Natural killer cell (primary cell): ENCODE results near the gene ISY1. TPM values are rescaled to one million over a fixed set of nuclear protein-coding genes. Genes with fewer than 3 reads are reported as not detected.

ENCODE experiments used
- ATAC-seq, 3 donors: fragments of 150-1000 bp in 2 of 3; fragments of 200-7000 bp in 1 of 3; cut with Tn5 transposase; 1 replicate in 1 of 3; 2 replicates in 2 of 3; pipeline ENCODE4 v1.10.0; 2021; ENCODE audit warnings: mild to moderate bottlenecking in 2 of 3, moderate library complexity in 2 of 3
- DNase-seq, 2 donors: peaks; one replicate each; pipeline versions ENCODE4 v3.0.0 to v3.0.0-alpha.2; 2013 to 2021; ENCODE audit warnings: mixed read lengths in 1 of 2
- H3K27ac ChIP-seq: one replicate; pipeline ENCODE4 v1.5.1; 2013; ENCODE audit warnings: mild to moderate bottlenecking, low read length
- H3K27me3 ChIP-seq: one replicate; pipeline ENCODE4 v1.6.1; 2013; ENCODE audit warnings: low read length; ENCODE audit not compliant: control insufficient read depth, insufficient read depth
- H3K36me3 ChIP-seq: one replicate; pipeline ENCODE4 v1.6.1; 2013; ENCODE audit warnings: low read length; ENCODE audit not compliant: control insufficient read depth, insufficient read depth
- H3K4me1 ChIP-seq: one replicate; pipeline ENCODE4 v1.6.1; 2013; ENCODE audit warnings: low read length; ENCODE audit not compliant: control insufficient read depth, insufficient read depth
- H3K4me3 ChIP-seq: one replicate; pipeline ENCODE4 v1.5.1; 2013; ENCODE audit warnings: low read length
- H3K9me3 ChIP-seq: one replicate; pipeline ENCODE4 v1.6.1; 2013; ENCODE audit warnings: low read length; ENCODE audit not compliant: control insufficient read depth, insufficient read depth
- H3K27ac Mint-ChIP-seq, 2 donors: one replicate each; pipeline ENCODE4 v1.8.0; 2022; ENCODE audit warnings: mild to moderate bottlenecking in 2 of 2, mixed read lengths in 2 of 2, moderate library complexity in 1 of 2
- H3K27me3 Mint-ChIP-seq, 2 donors: one replicate each; pipeline ENCODE4 v1.8.0; 2022; ENCODE audit warnings: low read depth in 2 of 2, mixed read lengths in 2 of 2
- H3K36me3 Mint-ChIP-seq: one replicate; pipeline ENCODE4 v1.8.0; 2022; ENCODE audit warnings: mixed read lengths
- H3K4me1 Mint-ChIP-seq, 2 donors: one replicate each; pipeline ENCODE4 v1.8.0; 2022; ENCODE audit warnings: mixed read lengths in 2 of 2
- H3K4me3 Mint-ChIP-seq: one replicate; pipeline ENCODE4 v1.8.0; 2022; ENCODE audit warnings: mild to moderate bottlenecking, moderate library complexity, mixed read lengths
- H3K9me3 Mint-ChIP-seq, 2 donors: one replicate each; pipeline ENCODE4 v1.8.0; 2022; ENCODE audit warnings: mixed read lengths in 2 of 2
- CTCF ChIP-seq: fragments of 200-600 bp; IDR thresholded peaks from one replicate; pipeline ENCODE4 v1.8.0; 2022; ENCODE audit warnings: antibody characterized with exemption
- WGBS: methylation state at CpG from one replicate; pipeline ENCODE4 v1.1.7; 2013; ENCODE audit warnings: missing lambda C conversion rate; ENCODE audit not compliant: insufficient coverage; 5-methylcytosine and 5-hydroxymethylcytosine counted together
- intact Hi-C: fragments of 100-400 bp; cut with micrococcal nuclease; formaldehyde crosslinking; loops from one replicate; pipeline ENCODE4 v1.14.2; 2022
- total RNA-seq, 4 donors: library from RNA; stranded (reverse); fragments of 120-200 nt in 1 of 4; gene quantifications; one replicate each; pipeline versions ENCODE4 v1.2.3 to v1.2.4, GENCODE V29; 2013 to 2022

Gene ISY1
- total RNA-seq, 3 donors from 2014 or later (not counting 1 experiment from before 2014, with no cell fraction given): 51.9 to 58.2 (median 56.1) TPM

DNA sequence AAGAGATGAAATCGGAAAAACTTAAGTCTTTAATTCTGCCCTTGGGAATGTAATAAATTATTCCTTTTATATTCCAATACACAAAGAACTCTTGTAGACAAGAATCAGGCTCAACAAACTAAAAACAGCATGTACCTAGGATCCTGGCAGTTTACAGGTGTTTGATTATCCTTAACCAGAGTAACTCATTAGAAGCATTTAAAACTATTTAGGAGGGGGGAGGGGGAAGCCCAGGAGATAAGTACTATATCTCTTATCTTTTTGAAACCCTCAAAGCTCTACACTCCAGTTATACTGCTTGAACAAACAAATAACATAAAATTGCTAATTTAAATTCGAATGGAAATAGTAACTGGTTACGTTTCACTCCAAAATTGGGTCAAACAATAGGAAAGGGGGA, 21.0 kb upstream of the ISY1 start:
- Mint-ChIP-seq H3K4me3 (peak overlapping the region; percentile 91), H3K9me3 (no peaks in the 10 kb centered on the region), H3K27ac (peak overlapping the region; percentile 84 to 100), H3K4me1 (peaks cover 54 to 56% of the 10 kb centered on the region in 2 donors), H3K36me3 (no peaks in the 10 kb centered on the region), H3K27me3 (no peaks in the 10 kb centered on the region)
- Histone ChIP-seq H3K4me1 (peaks cover 50% of the 10 kb centered on the region), H3K9me3 (no peaks in the 10 kb centered on the region), H3K36me3 (peaks cover 16% of the 10 kb centered on the region), H3K27ac (peak overlapping the region; percentile 90), H3K27me3 (no peaks in the 10 kb centered on the region), H3K4me3 (peak overlapping the region; percentile 95)
- DNase-seq (no peak), ATAC-seq (no peak)
- no CpG with 5 or more reads among the region's 3 CpGs for WGBS
- intact Hi-C loops: loop anchor here (2.0 kb wide), 1 partner anchor 61 kb away; the partner anchor contains the start of gene RAB43
- TF ChIP-seq CTCF: no peak

GRCh38 chr3:129180461-129180860, 19.6 kb upstream of the ISY1 start:
- H3K9me3 Mint-ChIP-seq: no peaks in the 10 kb centered on the region
- no peak overlapping the region for H3K27ac ChIP-seq
- ATAC-seq: no peak
- no peak for TF ChIP-seq CTCF
- H3K27me3 Mint-ChIP-seq: no peaks in the 10 kb centered on the region
- no peak for DNase-seq
- peaks cover 68 to 70% of the 10 kb centered on the region in 2 donors for H3K4me1 Mint-ChIP-seq
- intact Hi-C loops: no loop called here
- H3K4me1 ChIP-seq: peaks cover 51% of the 10 kb centered on the region
- no peaks in the 10 kb centered on the region for H3K27me3 ChIP-seq
- 86% methylated on average over 1 of the region's 1 CpG for WGBS
- H3K9me3 ChIP-seq: no peaks in the 10 kb centered on the region
- peaks cover 16% of the 10 kb centered on the region for H3K36me3 ChIP-seq
- no peaks in the 10 kb centered on the region for H3K36me3 Mint-ChIP-seq
- peak overlapping the region; percentile 70 for H3K4me3 Mint-ChIP-seq
- H3K4me3 ChIP-seq: no peak overlapping the region
- peak overlapping the region; percentile 84 to 100 for H3K27ac Mint-ChIP-seq

- Mint-ChIP-seq H3K27ac (peak overlapping the region; percentile 73 to 78), H3K4me1 (peaks cover 66 to 71% of the 10 kb centered on the region in 2 donors), H3K4me3 (peak overlapping the region; percentile 30), H3K27me3 (no peaks in the 10 kb centered on the region), H3K9me3 (no peaks in the 10 kb centered on the region), H3K36me3 (peaks cover 4% of the 10 kb centered on the region)
- no peak overlapping the region for H3K27ac ChIP-seq
- no peak for DNase-seq
- H3K4me3 ChIP-seq: no peak overlapping the region
- no peaks in the 10 kb centered on the region for H3K9me3 ChIP-seq
- WGBS: 86% methylated on average over 1 of the region's 1 CpG
- no peak for ATAC-seq
- H3K36me3 ChIP-seq: peaks cover 24% of the 10 kb centered on the region
- intact Hi-C loops: no loop called here
- peaks cover 51% of the 10 kb centered on the region for H3K4me1 ChIP-seq
- TF ChIP-seq CTCF: no peak
- no peaks in the 10 kb centered on the region for H3K27me3 ChIP-seq
These were observed 15.2 kb upstream of the ISY1 start for GRCh38 chr3:129176051-129176450.

GRCh38 chr3:129173725-129174124, 12.9 kb upstream of the ISY1 start:
- intact Hi-C loops: no loop called here
- Histone ChIP-seq H3K27ac (no peak overlapping the region), H3K9me3 (no peaks in the 10 kb centered on the region), H3K4me3 (no peak overlapping the region), H3K27me3 (no peaks in the 10 kb centered on the region), H3K36me3 (peaks cover 38% of the 10 kb centered on the region), H3K4me1 (peaks cover 32% of the 10 kb centered on the region)
- DNase-seq (no peak), ATAC-seq (no peak)
- H3K36me3 Mint-ChIP-seq: peaks cover 19% of the 10 kb centered on the region
- peak overlapping the region; percentile 35 for H3K4me3 Mint-ChIP-seq
- peak overlapping the region; percentile 65 to 78 for H3K27ac Mint-ChIP-seq
- no peak for TF ChIP-seq CTCF
- no peaks in the 10 kb centered on the region for H3K27me3 Mint-ChIP-seq
- H3K4me1 Mint-ChIP-seq: peaks cover 52 to 66% of the 10 kb centered on the region in 2 donors
- 88% methylated on average over 4 of the region's 4 CpGs for WGBS
- H3K9me3 Mint-ChIP-seq: no peaks in the 10 kb centered on the region
